Measurements from ENCODE around the gene KDM4B. TPM values are rescaled to one million over a fixed set of nuclear protein-coding genes. Genes with fewer than 3 reads are reported as not detected.

Gene KDM4B
- total RNA-seq, 4 donors from 2014 or later, result 16.3 to 38.3 (median 22.4) TPM

- ATAC-seq (ENCODE audit: low FRiP score) (no peak), DNase-seq (ENCODE audit: low spot score) (no peak)
- TF ChIP-seq, protein P1, sequence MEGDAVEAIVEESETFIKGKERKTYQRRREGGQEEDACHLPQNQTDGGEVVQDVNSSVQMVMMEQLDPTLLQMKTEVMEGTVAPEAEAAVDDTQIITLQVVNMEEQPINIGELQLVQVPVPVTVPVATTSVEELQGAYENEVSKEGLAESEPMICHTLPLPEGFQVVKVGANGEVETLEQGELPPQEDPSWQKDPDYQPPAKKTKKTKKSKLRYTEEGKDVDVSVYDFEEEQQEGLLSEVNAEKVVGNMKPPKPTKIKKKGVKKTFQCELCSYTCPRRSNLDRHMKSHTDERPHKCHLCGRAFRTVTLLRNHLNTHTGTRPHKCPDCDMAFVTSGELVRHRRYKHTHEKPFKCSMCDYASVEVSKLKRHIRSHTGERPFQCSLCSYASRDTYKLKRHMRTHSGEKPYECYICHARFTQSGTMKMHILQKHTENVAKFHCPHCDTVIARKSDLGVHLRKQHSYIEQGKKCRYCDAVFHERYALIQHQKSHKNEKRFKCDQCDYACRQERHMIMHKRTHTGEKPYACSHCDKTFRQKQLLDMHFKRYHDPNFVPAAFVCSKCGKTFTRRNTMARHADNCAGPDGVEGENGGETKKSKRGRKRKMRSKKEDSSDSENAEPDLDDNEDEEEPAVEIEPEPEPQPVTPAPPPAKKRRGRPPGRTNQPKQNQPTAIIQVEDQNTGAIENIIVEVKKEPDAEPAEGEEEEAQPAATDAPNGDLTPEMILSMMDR (IDR thresholded peaks at IDR 0.05), result no peak
Measured at GRCh38 chr19:5006201-5006600, 37.3 kb downstream of the KDM4B start.

GRCh38 chr19:5006821-5007220 lies 37.9 kb downstream of the KDM4B start:
- no peak for DNase-seq (ENCODE audit: low spot score)
- TF ChIP-seq, protein P1 (IDR thresholded peaks at IDR 0.05), result no peak
- ATAC-seq (ENCODE audit: low FRiP score), result no peak

DNA sequence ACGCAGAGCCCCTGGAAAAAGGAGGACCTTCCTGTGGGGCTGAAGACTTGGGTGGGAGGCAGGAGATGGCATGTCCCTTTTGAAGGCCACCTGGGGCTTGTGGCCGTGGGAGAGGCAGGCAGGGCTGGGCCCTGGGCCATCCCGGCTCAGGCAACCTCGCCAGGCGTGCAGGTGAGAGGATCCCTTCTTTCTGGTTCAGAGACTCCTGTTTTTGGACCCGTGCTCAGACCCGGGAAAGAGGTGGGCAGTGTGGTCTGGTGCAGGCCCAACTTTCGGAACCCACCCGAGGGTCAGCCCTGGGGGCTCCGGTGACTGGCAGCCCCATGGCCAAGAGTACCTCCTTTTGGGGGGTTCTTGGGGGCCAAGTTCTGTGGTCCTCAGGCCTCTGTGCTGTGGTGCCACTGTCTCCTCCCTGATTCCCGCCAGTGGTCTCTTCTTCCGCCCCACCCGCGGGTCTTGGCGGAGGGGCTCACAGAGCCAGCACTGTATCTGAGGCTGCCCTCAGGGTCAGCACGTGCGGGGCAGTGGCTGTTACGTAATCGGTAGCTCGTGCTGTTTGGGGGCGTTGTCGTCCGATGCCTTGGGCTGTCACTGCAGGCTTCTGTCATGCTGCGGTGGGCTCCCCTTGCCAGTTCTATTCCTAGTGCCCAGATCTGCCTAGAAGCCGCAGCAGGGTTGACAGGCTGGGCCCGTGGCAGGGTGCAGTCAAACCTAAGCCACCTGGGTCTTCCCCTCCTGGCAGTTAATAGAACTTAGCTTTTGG lies 42.7 kb downstream of the KDM4B start:
- no peak for ATAC-seq (ENCODE audit: low FRiP score)
- DNase-seq (ENCODE audit: low spot score), result no peak
- TF ChIP-seq, protein P1 (IDR thresholded peaks at IDR 0.05), result no peak

GRCh38 chr19:5012688-5013457 lies 44.0 kb downstream of the KDM4B start:
- TF ChIP-seq, protein P1 (IDR thresholded peaks at IDR 0.05), result no peak
- ATAC-seq (ENCODE audit: low FRiP score) (no peak), DNase-seq (ENCODE audit: low spot score) (no peak)

GRCh38 chr19:5013761-5014160 lies 44.8 kb downstream of the KDM4B start:
- TF ChIP-seq, protein P1 (IDR thresholded peaks at IDR 0.05), result no peak
- DNase-seq (ENCODE audit: low spot score), result no peak
- no peak for ATAC-seq (ENCODE audit: low FRiP score)

GRCh38 chr19:5014941-5015340 lies 46.0 kb downstream of the KDM4B start:
- ATAC-seq (ENCODE audit: low FRiP score), result no peak
- DNase-seq (ENCODE audit: low spot score), result no peak
- TF ChIP-seq, protein P1 (IDR thresholded peaks at IDR 0.05), result no peak

Data from omental fat pad (tissue), 4 donors.